SK-N-SH treated with all-trans-retinoic acid at 6 μM for 48 hours (cell line): ENCODE measurements around the gene APPL1.
A peak's percentile ranks its signal among the peaks of the same experiment; 100 is the strongest.

Experiments
- ATAC-seq: fragments of 200-7000 bp; cut with Tn5 transposase; 3 replicates; pipeline ENCODE4 v1.9.1; 2020; ENCODE audit warnings: mild to moderate bottlenecking, moderate library complexity
- BACH2 ChIP-seq: fragments of 250-450 bp; sonication (Bioruptor Pico); IDR thresholded peaks from 2 replicates; pipeline ENCODE4 v1.9.0; 2021; ENCODE audit warnings: mild to moderate bottlenecking, borderline replicate concordance
- CSDC2 ChIP-seq: fragments of 250-450 bp; sonication (Bioruptor Pico); IDR thresholded peaks from 2 replicates; pipeline ENCODE4 v1.5.0; 2020; ENCODE audit warnings: mild to moderate bottlenecking, moderate library complexity
- ESRRG ChIP-seq: fragments of 250-450 bp; sonication (Bioruptor Pico); IDR thresholded peaks from 2 replicates; pipeline ENCODE4 v1.6.1; 2021; ENCODE audit warnings: mild to moderate bottlenecking
- ISL1 ChIP-seq: fragments of 250-450 bp; sonication (Bioruptor Pico); IDR thresholded peaks from 2 replicates; pipeline ENCODE4 v2.1.2; 2022; ENCODE audit warnings: mild to moderate bottlenecking, moderate library complexity
- OSR1 ChIP-seq: fragments of 250-450 bp; sonication (Bioruptor Pico); IDR thresholded peaks from 2 replicates; pipeline ENCODE4 v1.8.0; 2022; ENCODE audit warnings: moderate library complexity, mild to moderate bottlenecking, inconsistent platforms
- PPARA ChIP-seq: fragments of 250-450 bp; sonication (Bioruptor Pico); IDR thresholded peaks from 2 replicates; pipeline ENCODE4 v1.5.0; 2020; ENCODE audit warnings: mild to moderate bottlenecking, borderline replicate concordance
- SNAI2 ChIP-seq: fragments of 250-450 bp; sonication (Bioruptor Pico); IDR thresholded peaks from 2 replicates; pipeline ENCODE4 v1.5.0; 2020; ENCODE audit warnings: mild to moderate bottlenecking, moderate library complexity
- TCF4 ChIP-seq: fragments of 250-450 bp; sonication (Bioruptor Pico); IDR thresholded peaks from 2 replicates; pipeline ENCODE4 v1.8.0; 2021; ENCODE audit warnings: mild to moderate bottlenecking, moderate library complexity, borderline replicate concordance
- TOX ChIP-seq: fragments of 250-450 bp; sonication (Bioruptor Pico); IDR thresholded peaks from 2 replicates; pipeline ENCODE4 v1.8.0; 2021; ENCODE audit warnings: mild to moderate bottlenecking, moderate library complexity, borderline replicate concordance
- ZC3H10 ChIP-seq: fragments of 250-450 bp; sonication (Bioruptor Pico); IDR thresholded peaks from 2 replicates; pipeline ENCODE4 v1.5.1; 2021; ENCODE audit warnings: mild to moderate bottlenecking, moderate library complexity
- ZFP3 ChIP-seq: fragments of 250-450 bp; sonication (Bioruptor Pico); IDR thresholded peaks from 2 replicates; pipeline ENCODE4 v1.5.0; 2020; ENCODE audit warnings: mild to moderate bottlenecking, moderate library complexity
- ZNF565 ChIP-seq: fragments of 450-650 bp; formaldehyde crosslinking; conservative IDR thresholded peaks from 2 replicates; pipeline ENCODE4 v1.5.0; 2020; ENCODE audit warnings: low read depth, mild to moderate bottlenecking, moderate library complexity
- ZNF8 ChIP-seq: fragments of 450-650 bp; formaldehyde crosslinking; IDR thresholded peaks from 2 replicates; pipeline ENCODE4 v1.5.0; 2020; ENCODE audit warnings: mild to moderate bottlenecking, moderate library complexity
- TF ChIP-seq, protein P1 (sequence below): fragments of 250-450 bp; sonication (Bioruptor Pico); IDR thresholded peaks from 2 replicates; pipeline ENCODE4 v1.5.0; 2020; ENCODE audit warnings: mild to moderate bottlenecking, moderate library complexity
- TF ChIP-seq, protein P2 (sequence below): fragments of 250-450 bp; sonication (Bioruptor Pico); IDR thresholded peaks from 2 replicates; pipeline ENCODE4 v1.8.0; 2021; ENCODE audit warnings: low read depth, mild to moderate bottlenecking, moderate library complexity, borderline replicate concordance
- TF ChIP-seq, protein P3 (sequence below): fragments of 250-450 bp; sonication (Bioruptor Pico); IDR thresholded peaks from 2 replicates; pipeline ENCODE4 v1.8.0; 2020; ENCODE audit warnings: mild to moderate bottlenecking, moderate library complexity, borderline replicate concordance
- TF ChIP-seq, protein P4 (sequence below): fragments of 250-450 bp; sonication (Bioruptor Pico); IDR thresholded peaks from 2 replicates; pipeline ENCODE4 v1.5.1; 2020; ENCODE audit warnings: low read depth, mild to moderate bottlenecking, moderate library complexity

The APPL1 gene

DNA sequence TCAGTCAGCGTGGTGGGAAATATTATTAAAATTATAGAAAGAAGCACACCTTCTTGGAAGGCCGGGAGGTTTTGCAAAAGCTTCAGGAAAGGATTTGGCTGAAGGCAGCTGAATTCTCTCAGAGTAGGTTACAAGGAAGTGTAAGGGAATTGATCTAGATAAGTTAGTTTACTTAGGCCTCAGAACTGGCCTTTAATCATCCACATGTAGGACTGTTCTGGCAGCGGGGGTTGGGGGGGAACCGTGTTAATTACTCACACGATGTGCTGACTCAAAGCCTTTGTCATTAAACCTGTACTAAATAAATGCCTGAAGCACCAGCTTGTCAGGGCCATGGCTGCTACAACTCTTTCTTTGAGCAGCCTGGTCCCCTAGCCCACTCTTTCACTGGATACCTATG is 52.2 kb downstream of the APPL1 start:
- TF ChIP-seq OSR1 (no peak), PPARA (CRISPR knock-in tag) (no peak), ZFP3 (CRISPR knock-in tag) (no peak)
- no peak for ATAC-seq

DNA sequence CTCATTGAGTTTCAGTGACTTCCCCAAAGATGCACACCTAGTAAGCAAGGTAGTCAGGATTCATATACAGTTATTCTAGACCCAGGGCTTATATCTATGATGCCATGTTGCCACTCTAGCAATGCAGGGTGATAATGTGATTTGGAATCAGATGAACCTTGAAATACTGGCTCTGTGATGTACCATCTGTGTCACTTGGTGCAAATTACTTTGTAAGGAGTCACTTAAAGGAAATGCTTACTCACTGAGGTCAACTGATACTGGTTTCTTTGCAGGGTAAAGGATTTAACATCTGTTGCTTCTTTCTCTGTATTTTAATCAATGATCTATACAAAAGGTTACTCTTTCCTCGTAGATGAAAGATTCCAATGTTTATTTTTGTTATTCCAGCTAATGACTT is 54.2 kb downstream of the APPL1 start:
- ATAC-seq, result peak; percentile 61; the same call in 2 of the 3 replicates
- no peak for TF ChIP-seq TOX (CRISPR knock-in tag)
- TF ChIP-seq CSDC2 (CRISPR knock-in tag), result no peak
- no peak for TF ChIP-seq PPARA (CRISPR knock-in tag)
- no peak for TF ChIP-seq ZNF8 (CRISPR knock-in tag)
- TF ChIP-seq TCF4 (CRISPR knock-in tag), result no peak
- no peak for TF ChIP-seq ZNF565 (CRISPR knock-in tag)
- TF ChIP-seq BACH2, result no peak
- TF ChIP-seq OSR1, result no peak
- TF ChIP-seq, protein P1, sequence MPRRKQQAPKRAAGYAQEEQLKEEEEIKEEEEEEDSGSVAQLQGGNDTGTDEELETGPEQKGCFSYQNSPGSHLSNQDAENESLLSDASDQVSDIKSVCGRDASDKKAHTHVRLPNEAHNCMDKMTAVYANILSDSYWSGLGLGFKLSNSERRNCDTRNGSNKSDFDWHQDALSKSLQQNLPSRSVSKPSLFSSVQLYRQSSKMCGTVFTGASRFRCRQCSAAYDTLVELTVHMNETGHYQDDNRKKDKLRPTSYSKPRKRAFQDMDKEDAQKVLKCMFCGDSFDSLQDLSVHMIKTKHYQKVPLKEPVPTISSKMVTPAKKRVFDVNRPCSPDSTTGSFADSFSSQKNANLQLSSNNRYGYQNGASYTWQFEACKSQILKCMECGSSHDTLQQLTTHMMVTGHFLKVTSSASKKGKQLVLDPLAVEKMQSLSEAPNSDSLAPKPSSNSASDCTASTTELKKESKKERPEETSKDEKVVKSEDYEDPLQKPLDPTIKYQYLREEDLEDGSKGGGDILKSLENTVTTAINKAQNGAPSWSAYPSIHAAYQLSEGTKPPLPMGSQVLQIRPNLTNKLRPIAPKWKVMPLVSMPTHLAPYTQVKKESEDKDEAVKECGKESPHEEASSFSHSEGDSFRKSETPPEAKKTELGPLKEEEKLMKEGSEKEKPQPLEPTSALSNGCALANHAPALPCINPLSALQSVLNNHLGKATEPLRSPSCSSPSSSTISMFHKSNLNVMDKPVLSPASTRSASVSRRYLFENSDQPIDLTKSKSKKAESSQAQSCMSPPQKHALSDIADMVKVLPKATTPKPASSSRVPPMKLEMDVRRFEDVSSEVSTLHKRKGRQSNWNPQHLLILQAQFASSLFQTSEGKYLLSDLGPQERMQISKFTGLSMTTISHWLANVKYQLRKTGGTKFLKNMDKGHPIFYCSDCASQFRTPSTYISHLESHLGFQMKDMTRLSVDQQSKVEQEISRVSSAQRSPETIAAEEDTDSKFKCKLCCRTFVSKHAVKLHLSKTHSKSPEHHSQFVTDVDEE (CRISPR knock-in tag), result no peak
- TF ChIP-seq ISL1, result no peak
- no peak for TF ChIP-seq ZC3H10 (CRISPR knock-in tag)
- no peak for TF ChIP-seq ZFP3 (CRISPR knock-in tag)
- TF ChIP-seq ESRRG, result no peak
- TF ChIP-seq, protein P2, sequence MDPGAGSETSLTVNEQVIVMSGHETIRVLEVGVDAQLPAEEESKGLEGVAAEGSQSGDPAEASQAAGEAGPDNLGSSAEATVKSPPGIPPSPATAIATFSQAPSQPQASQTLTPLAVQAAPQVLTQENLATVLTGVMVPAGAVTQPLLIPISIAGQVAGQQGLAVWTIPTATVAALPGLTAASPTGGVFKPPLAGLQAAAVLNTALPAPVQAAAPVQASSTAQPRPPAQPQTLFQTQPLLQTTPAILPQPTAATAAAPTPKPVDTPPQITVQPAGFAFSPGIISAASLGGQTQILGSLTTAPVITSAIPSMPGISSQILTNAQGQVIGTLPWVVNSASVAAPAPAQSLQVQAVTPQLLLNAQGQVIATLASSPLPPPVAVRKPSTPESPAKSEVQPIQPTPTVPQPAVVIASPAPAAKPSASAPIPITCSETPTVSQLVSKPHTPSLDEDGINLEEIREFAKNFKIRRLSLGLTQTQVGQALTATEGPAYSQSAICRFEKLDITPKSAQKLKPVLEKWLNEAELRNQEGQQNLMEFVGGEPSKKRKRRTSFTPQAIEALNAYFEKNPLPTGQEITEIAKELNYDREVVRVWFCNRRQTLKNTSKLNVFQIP, result no peak
- no peak for TF ChIP-seq SNAI2 (CRISPR knock-in tag)

DNA sequence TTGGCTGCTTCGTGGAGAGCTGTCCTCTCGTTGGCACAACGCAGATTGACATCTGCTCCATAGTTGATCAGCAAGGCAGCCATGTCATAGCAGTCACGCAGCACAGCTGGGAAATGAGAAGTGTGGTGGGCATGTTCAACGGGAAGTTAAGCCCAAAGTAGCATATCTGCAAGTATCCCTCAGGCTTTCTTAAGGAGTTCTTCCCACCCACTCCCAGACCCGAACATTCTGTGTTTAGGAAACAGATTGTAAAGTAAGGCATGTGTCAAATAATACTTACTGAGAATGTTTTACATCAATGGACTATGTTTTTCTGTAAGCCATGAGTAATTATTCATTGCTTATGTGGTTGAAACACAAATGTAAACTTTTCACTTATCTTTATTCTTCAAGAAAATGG is 55.8 kb downstream of the APPL1 start:
- no peak for ATAC-seq

DNA sequence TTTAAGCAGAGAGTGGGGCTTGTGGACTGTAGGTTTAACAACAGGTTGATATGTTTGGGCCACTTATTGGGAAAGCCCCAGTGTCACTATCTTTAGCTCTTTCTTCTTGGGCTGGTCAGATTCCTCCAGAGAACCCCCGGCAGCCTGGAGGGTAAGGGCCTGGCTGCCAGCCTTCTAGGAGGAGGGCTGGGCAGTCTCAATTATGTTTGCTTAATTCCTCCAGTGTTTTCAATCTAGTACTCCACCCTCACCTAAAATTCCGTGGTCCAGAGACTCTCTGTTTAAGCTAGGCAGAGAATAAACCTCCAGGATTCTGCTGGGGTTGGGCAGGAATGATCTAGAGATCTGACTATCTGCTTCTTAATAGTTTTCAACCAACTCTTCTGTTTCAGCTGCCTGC is 59.7 kb downstream of the APPL1 start:
- no peak for TF ChIP-seq TCF4 (CRISPR knock-in tag)
- TF ChIP-seq TOX (CRISPR knock-in tag), result no peak
- TF ChIP-seq, protein P3, sequence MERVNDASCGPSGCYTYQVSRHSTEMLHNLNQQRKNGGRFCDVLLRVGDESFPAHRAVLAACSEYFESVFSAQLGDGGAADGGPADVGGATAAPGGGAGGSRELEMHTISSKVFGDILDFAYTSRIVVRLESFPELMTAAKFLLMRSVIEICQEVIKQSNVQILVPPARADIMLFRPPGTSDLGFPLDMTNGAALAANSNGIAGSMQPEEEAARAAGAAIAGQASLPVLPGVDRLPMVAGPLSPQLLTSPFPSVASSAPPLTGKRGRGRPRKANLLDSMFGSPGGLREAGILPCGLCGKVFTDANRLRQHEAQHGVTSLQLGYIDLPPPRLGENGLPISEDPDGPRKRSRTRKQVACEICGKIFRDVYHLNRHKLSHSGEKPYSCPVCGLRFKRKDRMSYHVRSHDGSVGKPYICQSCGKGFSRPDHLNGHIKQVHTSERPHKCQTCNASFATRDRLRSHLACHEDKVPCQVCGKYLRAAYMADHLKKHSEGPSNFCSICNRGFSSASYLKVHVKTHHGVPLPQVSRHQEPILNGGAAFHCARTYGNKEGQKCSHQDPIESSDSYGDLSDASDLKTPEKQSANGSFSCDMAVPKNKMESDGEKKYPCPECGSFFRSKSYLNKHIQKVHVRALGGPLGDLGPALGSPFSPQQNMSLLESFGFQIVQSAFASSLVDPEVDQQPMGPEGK, result no peak
- TF ChIP-seq, protein P4, sequence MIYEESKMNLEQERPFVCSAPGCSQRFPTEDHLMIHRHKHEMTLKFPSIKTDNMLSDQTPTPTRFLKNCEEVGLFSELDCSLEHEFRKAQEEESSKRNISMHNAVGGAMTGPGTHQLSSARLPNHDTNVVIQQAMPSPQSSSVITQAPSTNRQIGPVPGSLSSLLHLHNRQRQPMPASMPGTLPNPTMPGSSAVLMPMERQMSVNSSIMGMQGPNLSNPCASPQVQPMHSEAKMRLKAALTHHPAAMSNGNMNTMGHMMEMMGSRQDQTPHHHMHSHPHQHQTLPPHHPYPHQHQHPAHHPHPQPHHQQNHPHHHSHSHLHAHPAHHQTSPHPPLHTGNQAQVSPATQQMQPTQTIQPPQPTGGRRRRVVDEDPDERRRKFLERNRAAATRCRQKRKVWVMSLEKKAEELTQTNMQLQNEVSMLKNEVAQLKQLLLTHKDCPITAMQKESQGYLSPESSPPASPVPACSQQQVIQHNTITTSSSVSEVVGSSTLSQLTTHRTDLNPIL, result no peak
- TF ChIP-seq ISL1, result no peak
- TF ChIP-seq OSR1, result no peak
- ATAC-seq, result no peak

More for the DNA sequence above, 55.8 kb downstream of the APPL1 start:
- TF ChIP-seq, protein P1 (CRISPR knock-in tag), result no peak
- TF ChIP-seq ZNF565 (CRISPR knock-in tag) (no peak), ZC3H10 (CRISPR knock-in tag) (no peak)
